RWPE1 (cell line): ENCODE measurements around the gene IGFLR1.

Source experiments
- CTCF ChIA-PET: fragments of 350-600 bp; sonication (Branson Sonifier 250); formaldehyde crosslinking; extraction: SDS; loops from one replicate; lab custom pipeline; 2021; lab: Yijun Ruan, JAX
- POLR2A ChIA-PET: fragments of 400-600 bp; formaldehyde crosslinking; extraction: SDS; loops from one replicate; lab custom pipeline; 2020; ENCODE audit warnings: antibody characterized with exemption; ENCODE audit not compliant: low non-redundant PET; lab: Yijun Ruan, JAX
- DNase-seq: peaks from one replicate; pipeline ENCODE4 v3.0.0; 2012; ENCODE audit warnings: low spot score
- H3K27ac ChIP-seq: fragments of 450-650 bp; 2 replicates; pipeline ENCODE4 v1.5.1; 2017
- CTCF ChIP-seq: fragments of 450-650 bp; conservative IDR thresholded peaks from 2 replicates; pipeline ENCODE4 v1.5.1; 2017; ENCODE audit warnings: low read depth, mild to moderate bottlenecking

IGFLR1 gene

GRCh38 chr19:35740423-35741202 lies 1.6 kb downstream of the IGFLR1 start:
- no peak for TF ChIP-seq CTCF
- peak; percentile 99 for DNase-seq
- ChIA-PET POLR2A (interaction anchor here (1.4 kb wide), 1 partner anchor 22 kb away, joined by 4 read pairs; no protein-coding TSS in a partner anchor), CTCF (interaction anchor here (0.8 kb wide), 1 partner anchor 18 kb away, joined by 3 read pairs; no protein-coding TSS in a partner anchor)
- H3K27ac ChIP-seq = peak overlapping the region; percentile 87

DNA sequence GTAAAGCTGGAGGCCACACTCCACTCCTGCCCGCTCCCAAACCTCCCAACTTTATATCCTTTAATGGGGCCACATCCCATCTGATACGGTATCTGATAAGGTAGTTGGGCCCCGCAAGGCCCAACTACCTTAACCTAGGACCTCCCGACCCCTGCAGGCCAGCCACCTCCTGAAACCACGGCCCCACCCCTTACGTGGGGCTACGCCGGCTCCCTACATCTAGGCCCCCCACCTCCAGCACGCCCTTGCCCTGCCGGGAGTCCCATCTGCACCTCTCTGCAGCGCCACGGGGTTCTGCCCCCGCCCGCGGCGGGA lies 2.2 kb downstream of the IGFLR1 start:
- peak overlapping the region; percentile 87 for H3K27ac ChIP-seq
- CTCF ChIA-PET = interaction anchor here (0.8 kb wide), 1 partner anchor 17 kb away, joined by 3 read pairs; no protein-coding TSS in a partner anchor
- DNase-seq = no peak

DNA sequence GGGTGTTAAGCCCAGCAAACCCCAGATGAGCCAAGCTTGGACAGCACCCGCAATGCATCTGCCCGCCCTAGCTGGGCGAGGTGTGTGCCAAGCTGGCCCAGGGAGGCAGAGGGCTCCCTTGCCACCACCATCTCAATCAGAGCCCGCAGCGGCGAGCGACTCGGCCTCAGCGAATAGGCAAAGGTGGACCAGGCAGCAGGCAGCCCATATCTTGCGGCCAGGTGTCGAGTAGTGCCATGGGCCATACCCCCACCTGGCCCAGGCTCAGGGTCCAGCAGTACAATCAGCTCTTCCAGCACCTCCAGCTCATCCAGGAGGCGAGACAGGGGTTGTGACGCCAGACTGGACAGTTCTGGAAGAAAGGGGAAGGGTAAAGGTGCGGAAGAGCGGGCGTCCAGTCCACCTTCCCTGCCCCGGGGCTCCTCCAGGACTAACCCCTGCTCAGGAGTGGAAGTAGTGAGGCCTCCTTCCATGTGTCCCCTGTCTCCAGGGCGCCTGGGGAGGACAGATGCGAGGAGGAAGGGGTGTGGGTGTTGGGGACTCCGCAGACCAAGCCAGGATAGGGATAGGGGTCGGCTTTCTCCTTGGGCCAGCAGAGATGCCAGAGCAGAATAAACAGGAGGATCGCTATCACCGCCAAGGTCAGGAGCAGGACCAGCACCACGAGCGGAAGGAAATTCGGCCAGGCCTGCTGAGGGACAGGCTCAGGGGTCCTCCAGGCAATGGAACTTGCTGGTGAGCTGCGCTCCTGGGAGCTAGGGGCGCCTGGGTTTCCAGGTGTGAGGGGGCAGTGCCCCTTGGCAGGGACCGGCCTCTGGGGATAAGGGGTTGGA lies 2.8 kb downstream of the IGFLR1 start:
- ChIA-PET CTCF (no interaction called here), POLR2A (interaction anchor here (1.4 kb wide), 1 partner anchor 21 kb away, joined by 4 read pairs; no protein-coding TSS in a partner anchor)
- TF ChIP-seq CTCF = no peak
- peak overlapping the region; percentile 87 for H3K27ac ChIP-seq
- DNase-seq = no peak

More for the DNA sequence above, 2.2 kb downstream of the IGFLR1 start:
- no peak for TF ChIP-seq CTCF
- POLR2A ChIA-PET = interaction anchor here (1.4 kb wide), 1 partner anchor 21 kb away, joined by 4 read pairs; no protein-coding TSS in a partner anchor

GRCh38 chr19:35738887-35739229 lies 3.4 kb downstream of the IGFLR1 start:
- peak overlapping the region; percentile 87 for H3K27ac ChIP-seq
- no peak for DNase-seq
- ChIA-PET POLR2A (no interaction called here), CTCF (no interaction called here)
- no peak for TF ChIP-seq CTCF

DNA sequence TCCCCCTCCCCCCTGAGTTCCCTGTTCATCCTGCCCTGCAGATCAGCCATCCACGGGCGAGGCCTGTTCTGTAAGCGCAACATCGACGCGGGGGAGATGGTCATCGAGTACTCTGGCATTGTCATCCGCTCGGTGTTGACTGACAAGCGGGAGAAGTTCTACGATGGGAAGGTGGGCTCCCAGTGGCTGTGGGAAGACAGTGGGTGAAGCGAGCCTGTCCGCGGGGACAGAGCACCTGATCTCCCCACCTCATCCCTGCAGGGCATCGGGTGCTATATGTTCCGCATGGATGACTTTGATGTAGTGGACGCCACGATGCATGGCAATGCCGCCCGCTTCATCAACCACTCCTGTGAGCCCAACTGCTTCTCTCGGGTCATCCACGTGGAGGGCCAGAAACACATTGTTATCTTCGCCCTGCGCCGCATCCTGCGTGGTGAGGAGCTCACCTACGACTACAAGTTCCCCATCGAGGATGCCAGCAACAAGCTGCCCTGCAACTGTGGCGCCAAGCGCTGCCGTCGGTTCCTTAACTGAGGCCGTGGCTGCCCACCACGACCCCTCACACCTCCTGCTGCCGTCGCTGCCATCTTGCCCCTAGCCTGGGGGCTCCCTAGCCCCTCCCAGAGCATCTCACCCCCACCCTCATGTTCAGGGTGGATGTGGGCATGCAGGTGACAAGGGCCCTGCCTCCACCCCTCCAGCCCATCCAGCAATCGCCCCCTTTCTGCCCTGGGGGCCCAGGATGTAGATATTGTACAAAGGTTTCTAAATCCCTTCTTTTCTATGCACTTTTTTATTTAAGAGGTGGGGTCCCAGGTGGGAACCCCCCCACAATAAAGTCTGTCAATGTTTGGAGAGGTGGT lies 4.0 kb downstream of the IGFLR1 start:
- no peak for DNase-seq
- peak overlapping the region; percentile 87 for H3K27ac ChIP-seq
- ChIA-PET POLR2A (no interaction called here), CTCF (no interaction called here)
- TF ChIP-seq CTCF = no peak
